GM06990 (cell line): Measurements from ENCODE around the gene THEMIS.

Experiments used
- DNase-seq: peaks from one replicate; pipeline ENCODE4 v3.0.0-alpha.2; 2011; ENCODE audit not compliant: insufficient read length; ENCODE audit errors: extremely low read depth
- H3K27me3 ChIP-seq: replicated peaks from 2 replicates; pipeline ENCODE4 v1.6.0; 2011; ENCODE audit warnings: low read length; ENCODE audit not compliant: control insufficient read depth, insufficient read depth
- H3K36me3 ChIP-seq: 2 replicates; pipeline ENCODE4 v1.5.1; 2011; ENCODE audit warnings: low read length; ENCODE audit not compliant: control insufficient read depth, insufficient read depth
- H3K4me3 ChIP-seq: replicated peaks from 2 replicates; pipeline ENCODE4 v1.5.1; 2011; ENCODE audit warnings: low read depth, mild to moderate bottlenecking, control low read depth, low read length
- TF ChIP-seq, protein P1 (sequence below): IDR thresholded peaks from 2 replicates; pipeline ENCODE4 v1.5.1; 2011; ENCODE audit warnings: low read length, control low read depth, mild to moderate bottlenecking, inconsistent platforms; ENCODE audit not compliant: insufficient read depth, poor library complexity, severe bottlenecking

Gene THEMIS

DNA sequence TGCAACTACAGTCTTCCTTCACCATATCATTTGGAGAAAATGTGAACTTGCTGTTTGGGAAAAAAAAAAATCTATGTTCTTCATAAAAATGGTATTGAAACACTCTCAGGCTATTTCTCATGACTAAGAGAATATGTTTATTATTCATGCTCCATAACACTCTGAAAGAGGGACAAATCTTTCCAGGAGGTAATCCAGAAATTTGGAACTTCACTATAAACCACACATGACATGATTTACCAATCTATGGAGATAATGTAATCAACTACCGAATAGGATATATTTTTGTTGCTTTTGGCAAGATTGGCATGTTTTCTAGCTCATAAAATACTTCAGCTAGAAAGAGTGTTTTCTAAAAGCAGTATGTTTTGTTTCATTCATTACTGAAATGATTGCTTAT is 56.3 kb downstream of the THEMIS start:
- no peak for DNase-seq
- Histone ChIP-seq H3K4me3 (no peak overlapping the region), H3K27me3 (no peaks in the 10 kb centered on the region), H3K36me3 (no peaks in the 10 kb centered on the region)
- TF ChIP-seq, protein P1, sequence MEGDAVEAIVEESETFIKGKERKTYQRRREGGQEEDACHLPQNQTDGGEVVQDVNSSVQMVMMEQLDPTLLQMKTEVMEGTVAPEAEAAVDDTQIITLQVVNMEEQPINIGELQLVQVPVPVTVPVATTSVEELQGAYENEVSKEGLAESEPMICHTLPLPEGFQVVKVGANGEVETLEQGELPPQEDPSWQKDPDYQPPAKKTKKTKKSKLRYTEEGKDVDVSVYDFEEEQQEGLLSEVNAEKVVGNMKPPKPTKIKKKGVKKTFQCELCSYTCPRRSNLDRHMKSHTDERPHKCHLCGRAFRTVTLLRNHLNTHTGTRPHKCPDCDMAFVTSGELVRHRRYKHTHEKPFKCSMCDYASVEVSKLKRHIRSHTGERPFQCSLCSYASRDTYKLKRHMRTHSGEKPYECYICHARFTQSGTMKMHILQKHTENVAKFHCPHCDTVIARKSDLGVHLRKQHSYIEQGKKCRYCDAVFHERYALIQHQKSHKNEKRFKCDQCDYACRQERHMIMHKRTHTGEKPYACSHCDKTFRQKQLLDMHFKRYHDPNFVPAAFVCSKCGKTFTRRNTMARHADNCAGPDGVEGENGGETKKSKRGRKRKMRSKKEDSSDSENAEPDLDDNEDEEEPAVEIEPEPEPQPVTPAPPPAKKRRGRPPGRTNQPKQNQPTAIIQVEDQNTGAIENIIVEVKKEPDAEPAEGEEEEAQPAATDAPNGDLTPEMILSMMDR: no peak

GRCh38 chr6:127843582-127843981 is 57.3 kb downstream of the THEMIS start:
- Histone ChIP-seq H3K4me3 (no peak overlapping the region), H3K27me3 (no peaks in the 10 kb centered on the region), H3K36me3 (no peaks in the 10 kb centered on the region)
- DNase-seq: no peak
- TF ChIP-seq, protein P1: no peak

- no peak for DNase-seq
- H3K27me3 ChIP-seq: no peaks in the 10 kb centered on the region
- H3K36me3 ChIP-seq: no peaks in the 10 kb centered on the region
- TF ChIP-seq, protein P1: no peak
- H3K4me3 ChIP-seq: no peak overlapping the region
Observed at GRCh38 chr6:127842562-127842961, 58.3 kb downstream of the THEMIS start.

GRCh38 chr6:127841811-127842210 is 59.0 kb downstream of the THEMIS start:
- no peaks in the 10 kb centered on the region for H3K27me3 ChIP-seq
- TF ChIP-seq, protein P1: no peak
- H3K36me3 ChIP-seq: no peaks in the 10 kb centered on the region
- no peak overlapping the region for H3K4me3 ChIP-seq
- no peak for DNase-seq

- Histone ChIP-seq H3K4me3 (no peak overlapping the region), H3K36me3 (no peaks in the 10 kb centered on the region), H3K27me3 (no peaks in the 10 kb centered on the region)
- TF ChIP-seq, protein P1: no peak
- no peak for DNase-seq
Observed at GRCh38 chr6:127834136-127834535, 66.7 kb downstream of the THEMIS start.

GRCh38 chr6:127833336-127833735 is 67.5 kb downstream of the THEMIS start:
- no peaks in the 10 kb centered on the region for H3K27me3 ChIP-seq
- no peak for DNase-seq

More at GRCh38 chr6:127833336-127833735, 67.5 kb downstream of the THEMIS start:
- Histone ChIP-seq H3K4me3 (no peak overlapping the region), H3K36me3 (no peaks in the 10 kb centered on the region)
- TF ChIP-seq, protein P1: no peak
